ENCODE measurements around the gene TLK1. TPM values are rescaled to one million over a fixed set of nuclear protein-coding genes. Genes with fewer than 3 reads are reported as not detected.

Gene TLK1
- total and polyA plus RNA-seq, 9 of the 15 experiments (the other 6 are each of a cell fraction or from before 2014, with no cell fraction given), result 20.2 to 101 (median 40.5) TPM

DNA sequence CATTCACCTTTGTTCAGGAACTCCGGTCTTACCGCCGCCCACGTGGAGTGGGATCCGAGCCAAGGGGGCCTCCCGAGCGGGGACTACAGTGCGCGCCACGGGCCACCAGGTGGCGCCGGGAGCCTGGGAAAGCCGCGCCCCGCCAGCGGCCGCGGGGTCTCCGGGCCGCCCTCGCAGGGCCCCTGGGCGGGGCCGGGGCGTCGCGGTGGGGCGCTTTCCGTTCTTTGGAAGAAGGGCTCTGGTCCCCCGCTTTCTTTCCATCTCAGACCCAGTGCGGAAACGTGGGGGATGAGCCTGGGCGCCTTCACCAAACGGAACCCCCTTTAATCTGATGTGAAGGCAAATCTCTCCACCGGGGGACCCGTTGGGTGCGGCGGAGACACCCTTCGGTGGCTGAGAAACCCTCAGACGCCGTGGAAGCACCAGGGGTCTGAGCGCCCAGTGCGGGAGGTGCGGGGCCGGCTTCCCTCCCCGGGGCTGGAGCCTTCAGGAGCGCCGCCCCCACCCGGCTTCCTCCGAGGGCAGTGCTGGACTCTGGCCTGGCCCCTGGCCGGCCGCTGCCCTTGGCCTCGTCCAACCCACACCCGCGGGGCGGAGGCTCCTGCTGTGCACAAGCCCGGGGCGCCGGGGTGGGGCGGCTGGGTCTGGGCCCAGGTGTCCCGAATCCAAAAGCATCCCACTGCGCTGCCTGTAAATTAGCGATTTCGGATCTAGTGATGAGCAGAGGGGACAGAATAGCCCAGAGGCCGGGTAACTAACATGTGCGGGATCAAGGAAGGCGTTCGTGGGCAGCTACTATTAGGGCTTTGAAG is 187.0 kb downstream of the TLK1 start (continued):
- TF ChIP-seq ZNF584 (CRISPR knock-in tag; IDR thresholded peaks at IDR 0.05; ENCODE audit: low read depth) (peak; percentile 62; the same call in 1 of the 2 replicates), HDGF (IDR thresholded peaks at IDR 0.05) (no peak), SP2 (IDR thresholded peaks at IDR 0.05; ENCODE audit: extremely low read depth, low read depth, low read length, poor library complexity, severe bottlenecking) (no peak), POLR2AphosphoS5 (IDR thresholded peaks at IDR 0.05; ENCODE audit: control insufficient read depth, insufficient read depth, low read depth, low read length) (peak; percentile 67), DPF2 (IDR thresholded peaks at IDR 0.05) (no peak; the same call in 1 of the 2 replicates), YY1 (IDR thresholded peaks at IDR 0.05; ENCODE audit: borderline replicate concordance in 1 of 3, control insufficient read depth in 1 of 3, extremely low read depth in 1 of 3, insufficient read depth in 3 of 3, insufficient read length in 1 of 3, insufficient replicate concordance in 2 of 3, low read depth in 1 of 3, low read length in 2 of 3) (peak in 2 of 3 experiments; percentile 77 to 87), ZNF311 (CRISPR knock-in tag; IDR thresholded peaks at IDR 0.05) (no peak), ESRRA (IDR thresholded peaks at IDR 0.05; ENCODE audit: borderline replicate concordance, low read depth) (peak; percentile 64; the same call in 1 of the 2 replicates)
- TF ChIP-seq, protein P1, sequence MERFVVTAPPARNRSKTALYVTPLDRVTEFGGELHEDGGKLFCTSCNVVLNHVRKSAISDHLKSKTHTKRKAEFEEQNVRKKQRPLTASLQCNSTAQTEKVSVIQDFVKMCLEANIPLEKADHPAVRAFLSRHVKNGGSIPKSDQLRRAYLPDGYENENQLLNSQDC (CRISPR knock-in tag; IDR thresholded peaks at IDR 0.05), result no peak
- TF ChIP-seq, protein P2, sequence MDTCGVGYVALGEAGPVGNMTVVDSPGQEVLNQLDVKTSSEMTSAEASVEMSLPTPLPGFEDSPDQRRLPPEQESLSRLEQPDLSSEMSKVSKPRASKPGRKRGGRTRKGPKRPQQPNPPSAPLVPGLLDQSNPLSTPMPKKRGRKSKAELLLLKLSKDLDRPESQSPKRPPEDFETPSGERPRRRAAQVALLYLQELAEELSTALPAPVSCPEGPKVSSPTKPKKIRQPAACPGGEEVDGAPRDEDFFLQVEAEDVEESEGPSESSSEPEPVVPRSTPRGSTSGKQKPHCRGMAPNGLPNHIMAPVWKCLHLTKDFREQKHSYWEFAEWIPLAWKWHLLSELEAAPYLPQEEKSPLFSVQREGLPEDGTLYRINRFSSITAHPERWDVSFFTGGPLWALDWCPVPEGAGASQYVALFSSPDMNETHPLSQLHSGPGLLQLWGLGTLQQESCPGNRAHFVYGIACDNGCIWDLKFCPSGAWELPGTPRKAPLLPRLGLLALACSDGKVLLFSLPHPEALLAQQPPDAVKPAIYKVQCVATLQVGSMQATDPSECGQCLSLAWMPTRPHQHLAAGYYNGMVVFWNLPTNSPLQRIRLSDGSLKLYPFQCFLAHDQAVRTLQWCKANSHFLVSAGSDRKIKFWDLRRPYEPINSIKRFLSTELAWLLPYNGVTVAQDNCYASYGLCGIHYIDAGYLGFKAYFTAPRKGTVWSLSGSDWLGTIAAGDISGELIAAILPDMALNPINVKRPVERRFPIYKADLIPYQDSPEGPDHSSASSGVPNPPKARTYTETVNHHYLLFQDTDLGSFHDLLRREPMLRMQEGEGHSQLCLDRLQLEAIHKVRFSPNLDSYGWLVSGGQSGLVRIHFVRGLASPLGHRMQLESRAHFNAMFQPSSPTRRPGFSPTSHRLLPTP (IDR thresholded peaks at IDR 0.05; ENCODE audit: borderline replicate concordance, extremely low read depth, insufficient read length), result no peak
- TF ChIP-seq, protein P3, sequence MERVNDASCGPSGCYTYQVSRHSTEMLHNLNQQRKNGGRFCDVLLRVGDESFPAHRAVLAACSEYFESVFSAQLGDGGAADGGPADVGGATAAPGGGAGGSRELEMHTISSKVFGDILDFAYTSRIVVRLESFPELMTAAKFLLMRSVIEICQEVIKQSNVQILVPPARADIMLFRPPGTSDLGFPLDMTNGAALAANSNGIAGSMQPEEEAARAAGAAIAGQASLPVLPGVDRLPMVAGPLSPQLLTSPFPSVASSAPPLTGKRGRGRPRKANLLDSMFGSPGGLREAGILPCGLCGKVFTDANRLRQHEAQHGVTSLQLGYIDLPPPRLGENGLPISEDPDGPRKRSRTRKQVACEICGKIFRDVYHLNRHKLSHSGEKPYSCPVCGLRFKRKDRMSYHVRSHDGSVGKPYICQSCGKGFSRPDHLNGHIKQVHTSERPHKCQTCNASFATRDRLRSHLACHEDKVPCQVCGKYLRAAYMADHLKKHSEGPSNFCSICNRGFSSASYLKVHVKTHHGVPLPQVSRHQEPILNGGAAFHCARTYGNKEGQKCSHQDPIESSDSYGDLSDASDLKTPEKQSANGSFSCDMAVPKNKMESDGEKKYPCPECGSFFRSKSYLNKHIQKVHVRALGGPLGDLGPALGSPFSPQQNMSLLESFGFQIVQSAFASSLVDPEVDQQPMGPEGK (CRISPR knock-in tag; IDR thresholded peaks at IDR 0.05; ENCODE audit: borderline replicate concordance), result no peak
- TF ChIP-seq, protein P4, sequence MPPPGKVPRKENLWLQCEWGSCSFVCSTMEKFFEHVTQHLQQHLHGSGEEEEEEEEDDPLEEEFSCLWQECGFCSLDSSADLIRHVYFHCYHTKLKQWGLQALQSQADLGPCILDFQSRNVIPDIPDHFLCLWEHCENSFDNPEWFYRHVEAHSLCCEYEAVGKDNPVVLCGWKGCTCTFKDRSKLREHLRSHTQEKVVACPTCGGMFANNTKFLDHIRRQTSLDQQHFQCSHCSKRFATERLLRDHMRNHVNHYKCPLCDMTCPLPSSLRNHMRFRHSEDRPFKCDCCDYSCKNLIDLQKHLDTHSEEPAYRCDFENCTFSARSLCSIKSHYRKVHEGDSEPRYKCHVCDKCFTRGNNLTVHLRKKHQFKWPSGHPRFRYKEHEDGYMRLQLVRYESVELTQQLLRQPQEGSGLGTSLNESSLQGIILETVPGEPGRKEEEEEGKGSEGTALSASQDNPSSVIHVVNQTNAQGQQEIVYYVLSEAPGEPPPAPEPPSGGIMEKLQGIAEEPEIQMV (tag; conservative IDR thresholded peaks at IDR 0.05; ENCODE audit: low read depth), result no peak
- TF ChIP-seq, protein P5, sequence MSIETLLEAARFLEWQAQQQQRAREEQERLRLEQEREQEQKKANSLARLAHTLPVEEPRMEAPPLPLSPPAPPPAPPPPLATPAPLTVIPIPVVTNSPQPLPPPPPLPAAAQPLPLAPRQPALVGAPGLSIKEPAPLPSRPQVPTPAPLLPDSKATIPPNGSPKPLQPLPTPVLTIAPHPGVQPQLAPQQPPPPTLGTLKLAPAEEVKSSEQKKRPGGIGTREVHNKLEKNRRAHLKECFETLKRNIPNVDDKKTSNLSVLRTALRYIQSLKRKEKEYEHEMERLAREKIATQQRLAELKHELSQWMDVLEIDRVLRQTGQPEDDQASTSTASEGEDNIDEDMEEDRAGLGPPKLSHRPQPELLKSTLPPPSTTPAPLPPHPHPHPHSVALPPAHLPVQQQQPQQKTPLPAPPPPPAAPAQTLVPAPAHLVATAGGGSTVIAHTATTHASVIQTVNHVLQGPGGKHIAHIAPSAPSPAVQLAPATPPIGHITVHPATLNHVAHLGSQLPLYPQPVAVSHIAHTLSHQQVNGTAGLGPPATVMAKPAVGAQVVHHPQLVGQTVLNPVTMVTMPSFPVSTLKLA (conservative IDR thresholded peaks at IDR 0.05), result peak; percentile 95 to 97; a peak in 3 of 4 replicates

All from K562 (cell line).